Naive thymus-derived CD8-positive, alpha-beta T cell (primary cell): ENCODE measurements around the gene GOT1. TPM values are rescaled to one million over a fixed set of nuclear protein-coding genes. Genes with fewer than 3 reads are reported as not detected.

Experiments
- ATAC-seq, 2 donors: fragments of 150-1000 bp; cut with Tn5 transposase in 1 of 2; sonication (Bioruptor Pico), chemical (Tn5 transposase) in 1 of 2; 1 replicate in 1 of 2; 2 replicates in 1 of 2; pipeline ENCODE4 v1.10.0; 2021; ENCODE audit warnings: mild to moderate bottlenecking in 2 of 2, moderate library complexity in 2 of 2
- POLR2A ChIA-PET: fragments of 350-600 bp; sonication (Branson Sonifier 250); formaldehyde crosslinking; loops from one replicate; lab custom pipeline; 2021; ENCODE audit warnings: antibody characterized with exemption; lab: Charles Lee
- DNase-seq, 10 donors: peaks; one replicate each; pipeline versions ENCODE4 v3.0.0 to v3.0.0-alpha.2; 2020 to 2022
- H3K27ac Mint-ChIP-seq, 10 donors: one replicate each; pipeline ENCODE4 v1.8.0; 2020 to 2022; ENCODE audit warnings: mild to moderate bottlenecking in 10 of 10, mixed read lengths in 10 of 10, moderate library complexity in 4 of 10, inconsistent platforms in 1 of 10
- H3K27me3 Mint-ChIP-seq, 5 donors: one replicate each; pipeline ENCODE4 v1.8.0; 2021 to 2022; ENCODE audit warnings: mixed read lengths in 5 of 5
- H3K36me3 Mint-ChIP-seq, 3 donors: one replicate each; pipeline ENCODE4 v1.8.0; 2020 to 2022; ENCODE audit warnings: mixed read lengths in 3 of 3, mild to moderate bottlenecking in 2 of 3, inconsistent platforms in 1 of 3
- H3K4me1 Mint-ChIP-seq, 4 donors: one replicate each; pipeline ENCODE4 v1.8.0; 2021 to 2022; ENCODE audit warnings: mixed read lengths in 4 of 4
- H3K4me3 Mint-ChIP-seq, 10 donors: one replicate each; pipeline ENCODE4 v1.8.0; 2020 to 2022; ENCODE audit warnings: mild to moderate bottlenecking in 10 of 10, mixed read lengths in 10 of 10, moderate library complexity in 6 of 10, inconsistent platforms in 1 of 10
- H3K9me3 Mint-ChIP-seq, 9 donors: one replicate each; pipeline ENCODE4 v1.8.0; 2020 to 2022; ENCODE audit warnings: mixed read lengths in 9 of 9, mild to moderate bottlenecking in 3 of 9, inconsistent platforms in 1 of 9, moderate library complexity in 1 of 9
- polyA plus RNA-seq, 3 donors: library from polyadenylated mRNA; unstranded; fragments of 300-500 nt; fragmentation: Illumina TruSeq; gene quantifications; one replicate each; pipeline ENCODE4 v1.2.3, GENCODE V29; 2021
- total RNA-seq, 8 experiments: library from RNA in 2 of 8; stranded (reverse) in 2 of 8; gene quantifications; one replicate each; pipeline ENCODE4 v1.2.3 and lab custom pipeline; 2021 to 2026

GOT1 gene
- total and polyA plus RNA-seq, 5 experiments from 2014 or later = 13.2 to 21.2 (median 17.3) TPM

DNA sequence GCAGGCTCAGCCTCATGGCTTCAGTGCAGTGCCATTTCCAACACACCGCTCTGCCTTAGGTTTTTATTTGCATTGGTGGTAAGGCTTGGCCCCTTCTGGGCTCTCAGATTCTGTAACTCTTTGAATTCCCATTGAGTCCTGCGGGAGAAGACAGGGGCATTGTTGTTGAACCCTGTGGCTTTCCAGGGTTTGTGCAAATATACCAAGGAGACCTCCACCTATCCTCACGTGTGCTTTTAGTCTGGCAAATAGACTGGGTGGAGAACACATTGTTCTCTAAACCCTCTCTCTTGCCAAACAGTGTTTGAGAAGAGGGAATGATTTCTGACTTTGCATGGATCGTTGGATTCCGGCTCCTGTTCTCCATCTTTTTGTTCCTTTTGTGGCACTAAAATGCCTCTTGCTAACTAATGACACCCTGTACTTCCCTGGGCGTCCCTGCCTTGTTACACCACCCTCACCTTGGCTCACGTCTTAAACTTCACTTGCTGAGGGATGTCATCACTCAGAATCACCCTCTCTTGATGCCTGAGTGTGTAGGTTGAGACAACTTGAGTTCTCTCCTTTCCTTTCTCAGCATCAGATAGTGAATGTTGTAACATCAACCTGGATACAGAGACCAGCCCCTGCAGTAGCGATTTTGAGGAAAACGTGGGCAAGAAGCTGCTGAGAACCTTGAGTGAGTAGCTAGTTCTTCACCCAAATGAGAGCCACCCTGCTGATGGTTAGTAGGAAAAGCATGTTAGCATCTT is 40.5 kb downstream of the GOT1 start:
- no peak overlapping the region for H3K27ac Mint-ChIP-seq
- POLR2A ChIA-PET = no interaction called here
- H3K27me3 Mint-ChIP-seq = peaks cover 0 to 3% (median 0%) of the 10 kb centered on the region in 5 donors
- H3K4me1 Mint-ChIP-seq = peaks cover 0 to 5% (median 2%) of the 10 kb centered on the region in 4 donors
- no peaks in the 10 kb centered on the region for H3K9me3 Mint-ChIP-seq
- ATAC-seq (no peak), DNase-seq (no peak)
- H3K4me3 Mint-ChIP-seq = no peak overlapping the region
- no peaks in the 10 kb centered on the region for H3K36me3 Mint-ChIP-seq

GRCh38 chr10:99387541-99387940 is 42.9 kb downstream of the GOT1 start:
- no peaks in the 10 kb centered on the region for H3K9me3 Mint-ChIP-seq
- POLR2A ChIA-PET = no interaction called here

DNA sequence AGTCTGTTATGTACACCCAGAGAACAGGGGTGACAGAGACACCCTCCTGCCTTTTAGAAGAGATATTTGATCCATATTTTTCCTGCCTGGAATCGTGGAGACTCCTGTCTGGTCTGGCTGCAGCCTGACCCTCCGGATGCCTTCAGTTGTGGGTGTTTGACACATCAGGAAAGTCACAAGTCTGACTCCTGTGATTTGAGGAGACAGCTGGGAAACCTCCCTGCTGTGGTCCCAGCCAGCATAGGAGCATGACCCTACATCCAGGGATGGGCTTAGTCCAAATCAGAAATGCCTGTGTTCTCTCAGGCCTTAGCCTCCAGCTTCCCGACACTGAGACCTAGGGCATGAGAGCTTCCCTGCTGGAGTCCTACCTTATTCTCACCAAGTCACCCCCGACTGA is 43.4 kb downstream of the GOT1 start:
- Mint-ChIP-seq H3K9me3 (no peaks in the 10 kb centered on the region), H3K4me3 (no peak overlapping the region), H3K36me3 (no peaks in the 10 kb centered on the region), H3K4me1 (no peaks in the 10 kb centered on the region), H3K27ac (no peak overlapping the region), H3K27me3 (peaks cover 0 to 4% (median 2%) of the 10 kb centered on the region in 5 donors)
- DNase-seq = no peak
- ATAC-seq = no peak
- POLR2A ChIA-PET = no interaction called here

More at GRCh38 chr10:99387541-99387940, 42.9 kb downstream of the GOT1 start:
- ATAC-seq (no peak), DNase-seq (no peak)
- Mint-ChIP-seq H3K27me3 (peaks cover 0 to 4% (median 2%) of the 10 kb centered on the region in 5 donors), H3K27ac (no peak overlapping the region), H3K36me3 (no peaks in the 10 kb centered on the region), H3K4me3 (no peak overlapping the region), H3K4me1 (peaks cover 0 to 3% (median under 1%) of the 10 kb centered on the region in 4 donors)

DNA sequence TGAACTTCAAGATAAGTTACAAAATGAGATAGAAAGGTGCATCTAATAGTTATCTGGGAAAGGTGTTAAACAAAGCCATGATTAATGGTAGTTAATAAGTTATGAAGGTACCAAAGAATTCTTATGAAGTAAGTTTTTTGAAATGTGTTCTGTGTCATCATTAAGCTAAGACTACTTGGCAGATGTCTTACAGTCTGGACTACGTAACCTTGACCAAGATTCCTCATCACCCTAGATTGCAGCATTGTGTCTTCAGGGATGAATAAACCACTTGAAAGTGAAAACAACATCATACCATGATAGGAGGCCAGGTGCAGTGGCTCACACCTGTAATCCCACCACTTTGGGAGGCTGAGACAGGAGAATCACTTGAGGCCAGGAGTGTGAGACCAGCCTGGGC is 48.2 kb downstream of the GOT1 start:
- no peaks in the 10 kb centered on the region for H3K4me1 Mint-ChIP-seq
- H3K4me3 Mint-ChIP-seq = no peak overlapping the region
- H3K36me3 Mint-ChIP-seq = peaks cover 0 to 4% (median 0%) of the 10 kb centered on the region in 3 donors
- ATAC-seq (no peak), DNase-seq (no peak)
- H3K27ac Mint-ChIP-seq = no peak overlapping the region
- POLR2A ChIA-PET = no interaction called here
- H3K27me3 Mint-ChIP-seq = peaks cover 0 to 7% (median 3%) of the 10 kb centered on the region in 5 donors
- H3K9me3 Mint-ChIP-seq = no peaks in the 10 kb centered on the region

GRCh38 chr10:99375426-99375825 is 55.0 kb downstream of the GOT1 start:
- peaks cover 1 to 10% (median 5%) of the 10 kb centered on the region in 4 donors for H3K4me1 Mint-ChIP-seq
- DNase-seq (no peak), ATAC-seq (no peak)
- peaks cover 0 to 11% (median 6%) of the 10 kb centered on the region in 5 donors for H3K27me3 Mint-ChIP-seq
- no peak overlapping the region for H3K27ac Mint-ChIP-seq
- no peaks in the 10 kb centered on the region for H3K9me3 Mint-ChIP-seq
- no peak overlapping the region for H3K4me3 Mint-ChIP-seq
- POLR2A ChIA-PET = no interaction called here
- H3K36me3 Mint-ChIP-seq = peaks cover 0 to 4% (median 0%) of the 10 kb centered on the region in 3 donors

DNA sequence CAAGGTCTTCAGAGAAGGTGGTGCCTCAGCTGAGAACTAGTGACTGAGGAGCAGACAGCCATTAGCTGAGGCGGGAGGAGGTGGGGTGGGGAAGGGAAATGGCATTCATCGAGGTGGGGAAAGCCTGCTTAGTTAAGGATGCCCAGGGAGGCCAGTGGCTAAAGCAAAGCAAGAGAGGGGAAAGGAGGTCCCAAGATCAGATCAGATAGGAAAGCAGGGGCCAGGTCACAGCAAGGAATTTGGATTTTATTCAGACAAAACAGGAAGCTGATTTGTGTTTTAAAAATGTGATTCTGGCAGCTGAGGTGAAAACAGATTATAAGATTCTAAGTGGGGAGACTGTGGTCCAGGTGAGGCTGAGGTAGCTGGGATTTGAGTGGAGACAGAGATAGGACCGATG is 55.5 kb downstream of the GOT1 start:
- DNase-seq (no peak), ATAC-seq (no peak)
- Mint-ChIP-seq H3K27ac (no peak overlapping the region), H3K4me1 (peaks cover 1 to 10% (median 5%) of the 10 kb centered on the region in 4 donors), H3K36me3 (peaks cover 0 to 1% (median 0%) of the 10 kb centered on the region in 3 donors), H3K27me3 (peaks cover 0 to 12% (median 7%) of the 10 kb centered on the region in 5 donors), H3K9me3 (no peaks in the 10 kb centered on the region), H3K4me3 (no peak overlapping the region)
- POLR2A ChIA-PET = no interaction called here

DNA sequence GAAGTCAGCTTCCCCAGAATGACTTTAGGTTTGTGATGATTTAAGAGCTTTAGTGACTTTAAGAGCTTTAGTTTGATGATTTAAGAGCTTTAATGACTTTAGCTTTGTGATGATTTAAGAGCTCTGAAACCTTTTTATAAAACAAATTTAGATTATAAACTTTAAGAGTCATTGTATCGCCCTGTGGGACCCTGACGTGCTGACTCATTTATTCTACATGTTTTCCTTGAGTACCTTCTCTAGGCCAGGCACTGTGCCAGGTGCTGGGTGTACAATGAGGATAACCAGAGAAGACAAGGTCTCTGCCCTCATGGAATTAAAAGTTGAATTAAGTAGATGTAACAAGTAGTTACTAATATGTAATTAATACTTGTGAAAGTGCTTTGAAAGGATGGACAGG is 55.9 kb downstream of the GOT1 start:
- ATAC-seq = no peak
- H3K36me3 Mint-ChIP-seq = no peaks in the 10 kb centered on the region

GRCh38 chr10:99372546-99373271 is 57.7 kb downstream of the GOT1 start:
- POLR2A ChIA-PET = no interaction called here

More for the DNA sequence above, 55.9 kb downstream of the GOT1 start:
- peaks cover 3 to 15% (median 11%) of the 10 kb centered on the region in 5 donors for H3K27me3 Mint-ChIP-seq
- POLR2A ChIA-PET = no interaction called here
- H3K27ac Mint-ChIP-seq = no peak overlapping the region
- H3K4me3 Mint-ChIP-seq = no peak overlapping the region
- DNase-seq = no peak
- H3K4me1 Mint-ChIP-seq = peaks cover 1 to 10% (median 5%) of the 10 kb centered on the region in 4 donors
- no peaks in the 10 kb centered on the region for H3K9me3 Mint-ChIP-seq

DNA sequence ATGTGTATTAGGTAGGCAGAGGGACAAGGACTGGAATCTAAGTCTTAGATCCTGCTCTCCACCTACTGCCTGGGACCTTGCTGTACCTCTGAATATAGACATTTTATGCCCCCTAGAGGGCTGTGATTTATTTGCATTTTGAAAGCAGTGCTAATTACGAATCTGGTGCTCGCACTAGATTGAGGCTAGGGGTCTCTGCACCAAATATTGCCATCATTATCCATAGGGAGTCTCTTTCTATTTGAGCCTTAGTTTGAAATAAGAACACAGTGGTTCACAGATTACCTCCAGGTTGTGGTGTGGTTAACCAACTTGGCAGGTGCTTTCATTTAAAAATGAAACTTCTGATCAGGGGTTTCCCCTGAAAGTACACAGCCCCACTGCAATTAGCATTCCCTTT is 59.4 kb downstream of the GOT1 start:
- Mint-ChIP-seq H3K4me1 (peaks cover 1 to 10% (median 5%) of the 10 kb centered on the region in 4 donors), H3K9me3 (no peaks in the 10 kb centered on the region), H3K27ac (no peak overlapping the region), H3K27me3 (peaks cover 3 to 32% (median 13%) of the 10 kb centered on the region in 5 donors), H3K4me3 (peak overlapping the region in 1 of 10 donors; percentile 37), H3K36me3 (no peaks in the 10 kb centered on the region)
- ATAC-seq = peak in 1 of 2 donors; percentile 29
- DNase-seq = peak in 1 of 10 donors; percentile 7
- POLR2A ChIA-PET = no interaction called here

More at GRCh38 chr10:99372546-99373271, 57.7 kb downstream of the GOT1 start:
- H3K4me1 Mint-ChIP-seq = peaks cover 1 to 10% (median 5%) of the 10 kb centered on the region in 4 donors
- DNase-seq (no peak), ATAC-seq (no peak)
- no peaks in the 10 kb centered on the region for H3K36me3 Mint-ChIP-seq
- no peak overlapping the region for H3K4me3 Mint-ChIP-seq
- peaks cover 3 to 32% (median 13%) of the 10 kb centered on the region in 5 donors for H3K27me3 Mint-ChIP-seq
- H3K27ac Mint-ChIP-seq = no peak overlapping the region
- no peaks in the 10 kb centered on the region for H3K9me3 Mint-ChIP-seq

- Mint-ChIP-seq H3K9me3 (no peaks in the 10 kb centered on the region), H3K36me3 (no peaks in the 10 kb centered on the region)
These were observed 60.9 kb downstream of the GOT1 start for GRCh38 chr10:99369551-99369950.

DNA sequence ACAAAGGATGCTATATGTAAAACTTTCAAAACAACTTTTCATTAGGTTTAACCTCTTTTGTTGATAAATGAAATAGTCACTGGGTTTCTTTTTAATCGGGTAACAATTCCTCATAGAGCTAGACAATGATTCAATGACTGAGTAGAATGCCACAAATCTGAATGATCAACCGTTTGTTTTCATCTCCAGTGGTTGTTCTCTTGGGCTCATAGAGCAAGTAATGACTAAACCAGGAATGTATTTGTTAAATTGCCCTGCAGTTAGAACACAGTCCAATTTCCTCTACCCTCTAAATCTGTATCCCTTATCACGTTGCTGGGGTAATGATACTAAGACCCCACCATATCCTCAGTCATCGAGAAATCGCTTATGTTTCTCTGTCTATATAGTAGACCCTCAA is 61.3 kb downstream of the GOT1 start:
- Mint-ChIP-seq H3K27ac (no peak overlapping the region), H3K36me3 (no peaks in the 10 kb centered on the region), H3K4me3 (no peak overlapping the region), H3K4me1 (peaks cover 1 to 10% (median 5%) of the 10 kb centered on the region in 4 donors), H3K27me3 (peaks cover 3 to 32% (median 13%) of the 10 kb centered on the region in 5 donors), H3K9me3 (no peaks in the 10 kb centered on the region)
- DNase-seq (no peak), ATAC-seq (no peak)
- POLR2A ChIA-PET = no interaction called here

More at GRCh38 chr10:99369551-99369950, 60.9 kb downstream of the GOT1 start:
- POLR2A ChIA-PET = no interaction called here
- Mint-ChIP-seq H3K4me3 (no peak overlapping the region), H3K4me1 (peaks cover 1 to 10% (median 5%) of the 10 kb centered on the region in 4 donors), H3K27ac (no peak overlapping the region), H3K27me3 (peaks cover 3 to 32% (median 13%) of the 10 kb centered on the region in 5 donors)
- DNase-seq (no peak), ATAC-seq (no peak)

- H3K4me1 Mint-ChIP-seq = peaks cover 1 to 10% (median 5%) of the 10 kb centered on the region in 4 donors
- ATAC-seq = no peak
- POLR2A ChIA-PET = no interaction called here
- no peak overlapping the region for H3K27ac Mint-ChIP-seq
- no peaks in the 10 kb centered on the region for H3K9me3 Mint-ChIP-seq
- H3K4me3 Mint-ChIP-seq = no peak overlapping the region
- no peak for DNase-seq
- H3K36me3 Mint-ChIP-seq = no peaks in the 10 kb centered on the region
- peaks cover 3 to 32% (median 13%) of the 10 kb centered on the region in 5 donors for H3K27me3 Mint-ChIP-seq
These were observed 61.8 kb downstream of the GOT1 start for GRCh38 chr10:99368646-99369045.

DNA sequence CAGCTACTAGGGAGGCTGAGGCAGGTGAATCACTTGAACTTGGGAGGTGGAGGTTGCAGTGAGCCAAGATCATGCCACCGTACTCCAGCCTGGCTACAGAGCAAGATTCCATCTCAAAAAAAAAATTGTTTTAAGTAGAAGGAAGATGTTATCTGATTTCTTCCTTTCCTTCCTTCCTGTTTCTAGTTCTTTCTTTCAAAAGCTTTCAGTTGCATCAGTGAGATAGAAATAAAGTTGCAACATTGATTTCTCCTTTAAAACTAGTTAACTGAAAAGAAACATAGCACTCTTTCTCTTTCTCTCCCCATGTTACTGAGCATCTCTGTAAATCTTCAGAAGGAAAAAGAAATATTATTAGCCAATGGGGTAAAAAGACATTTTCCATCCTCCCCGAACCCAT is 63.8 kb downstream of the GOT1 start:
- no peak overlapping the region for H3K27ac Mint-ChIP-seq
- DNase-seq (no peak), ATAC-seq (no peak)
- no peak overlapping the region for H3K4me3 Mint-ChIP-seq
- H3K36me3 Mint-ChIP-seq = no peaks in the 10 kb centered on the region
- H3K27me3 Mint-ChIP-seq = peaks cover 3 to 31% (median 9%) of the 10 kb centered on the region in 5 donors
- no peaks in the 10 kb centered on the region for H3K9me3 Mint-ChIP-seq
- POLR2A ChIA-PET = no interaction called here
- H3K4me1 Mint-ChIP-seq = peaks cover 1 to 10% (median 5%) of the 10 kb centered on the region in 4 donors
